ENCODE data around the gene CAPN2.
"Not testable (repeated sequence)": the region's sequence is repeated elsewhere in the genome, so short reads cannot be mapped to it uniquely, and the experiment has no call there.

The CAPN2 gene

DNA sequence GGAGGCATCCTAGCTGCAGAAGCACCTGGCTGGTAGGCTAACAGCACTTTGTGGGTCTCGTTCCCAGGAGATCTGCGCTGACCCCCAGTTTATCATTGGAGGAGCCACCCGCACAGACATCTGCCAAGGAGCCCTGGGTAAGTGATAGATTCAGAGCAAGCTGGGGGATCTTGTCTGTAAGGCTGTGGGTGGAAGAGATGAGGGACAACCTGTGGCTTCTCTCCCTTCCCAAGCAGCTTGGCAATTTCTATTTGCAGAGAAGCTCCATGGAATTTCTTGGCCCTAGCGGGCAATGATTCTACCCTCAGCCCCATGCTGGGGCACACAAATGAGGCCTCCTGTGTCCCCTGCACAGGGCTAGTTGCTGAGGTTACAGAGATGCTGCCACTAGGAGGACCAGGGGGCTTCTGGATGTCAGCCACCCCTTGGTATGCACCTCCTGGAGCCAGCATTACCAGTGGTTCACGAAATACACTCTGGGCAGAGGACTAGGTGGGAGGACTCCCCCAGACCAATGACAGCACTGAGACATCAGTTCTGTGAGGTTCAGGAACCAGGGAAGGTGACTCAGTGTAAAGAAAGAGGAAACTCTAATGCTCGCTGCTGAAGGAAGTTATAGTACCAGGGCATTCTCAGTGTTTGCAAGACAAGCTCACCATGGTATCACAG is 5.5 kb downstream of the CAPN2 start:
- no peak for DNase-seq

DNA sequence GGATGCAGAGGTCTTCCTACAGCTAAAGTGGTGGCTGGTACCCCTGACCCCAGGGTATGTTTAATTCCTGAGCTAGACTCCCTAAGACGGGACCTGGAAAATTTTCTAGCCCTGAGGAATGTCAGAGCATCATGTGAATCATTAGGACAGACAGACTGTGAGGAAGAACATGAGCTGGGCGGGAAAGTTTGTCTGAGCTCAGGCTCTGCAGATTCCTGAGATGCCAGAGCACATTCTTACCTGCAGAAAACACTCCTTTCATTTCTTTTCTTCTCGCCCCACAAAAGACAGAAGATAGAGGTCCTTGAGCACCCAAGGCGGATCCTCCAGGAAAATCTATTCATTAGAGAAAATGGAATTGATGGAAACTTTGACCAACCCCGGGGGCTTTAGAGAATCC is 6.5 kb downstream of the CAPN2 start:
- DNase-seq, result no peak

DNA sequence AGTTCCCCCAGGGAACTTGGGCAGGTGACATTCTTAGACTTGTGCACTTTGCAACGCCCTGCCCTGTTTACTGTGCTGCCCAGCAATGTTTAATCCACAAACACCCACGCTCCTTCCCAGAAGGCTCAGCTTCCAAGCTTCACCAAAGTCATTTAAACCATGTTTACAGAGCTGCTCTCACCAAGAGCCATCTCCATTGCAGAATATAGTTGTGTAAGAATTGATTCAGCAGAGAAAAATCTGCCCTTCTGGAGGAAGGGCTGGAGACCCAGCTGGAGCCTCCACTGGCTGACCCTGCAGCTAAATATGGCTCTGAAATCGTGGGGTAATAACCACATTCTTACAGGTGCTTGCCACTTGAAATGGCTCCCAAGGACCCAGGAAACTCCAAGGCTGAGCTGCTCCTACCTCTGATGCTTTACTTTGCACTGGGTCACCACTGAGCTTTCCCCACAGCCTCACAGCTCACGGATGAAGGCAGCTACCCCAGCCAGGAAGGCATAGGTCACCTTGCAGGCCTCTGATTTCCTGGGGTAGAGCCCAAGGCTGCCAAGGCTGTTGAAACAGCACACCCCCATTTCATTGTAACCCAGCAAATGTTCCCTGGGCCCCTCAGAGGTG is 8.7 kb downstream of the CAPN2 start:
- no peak for DNase-seq

DNA sequence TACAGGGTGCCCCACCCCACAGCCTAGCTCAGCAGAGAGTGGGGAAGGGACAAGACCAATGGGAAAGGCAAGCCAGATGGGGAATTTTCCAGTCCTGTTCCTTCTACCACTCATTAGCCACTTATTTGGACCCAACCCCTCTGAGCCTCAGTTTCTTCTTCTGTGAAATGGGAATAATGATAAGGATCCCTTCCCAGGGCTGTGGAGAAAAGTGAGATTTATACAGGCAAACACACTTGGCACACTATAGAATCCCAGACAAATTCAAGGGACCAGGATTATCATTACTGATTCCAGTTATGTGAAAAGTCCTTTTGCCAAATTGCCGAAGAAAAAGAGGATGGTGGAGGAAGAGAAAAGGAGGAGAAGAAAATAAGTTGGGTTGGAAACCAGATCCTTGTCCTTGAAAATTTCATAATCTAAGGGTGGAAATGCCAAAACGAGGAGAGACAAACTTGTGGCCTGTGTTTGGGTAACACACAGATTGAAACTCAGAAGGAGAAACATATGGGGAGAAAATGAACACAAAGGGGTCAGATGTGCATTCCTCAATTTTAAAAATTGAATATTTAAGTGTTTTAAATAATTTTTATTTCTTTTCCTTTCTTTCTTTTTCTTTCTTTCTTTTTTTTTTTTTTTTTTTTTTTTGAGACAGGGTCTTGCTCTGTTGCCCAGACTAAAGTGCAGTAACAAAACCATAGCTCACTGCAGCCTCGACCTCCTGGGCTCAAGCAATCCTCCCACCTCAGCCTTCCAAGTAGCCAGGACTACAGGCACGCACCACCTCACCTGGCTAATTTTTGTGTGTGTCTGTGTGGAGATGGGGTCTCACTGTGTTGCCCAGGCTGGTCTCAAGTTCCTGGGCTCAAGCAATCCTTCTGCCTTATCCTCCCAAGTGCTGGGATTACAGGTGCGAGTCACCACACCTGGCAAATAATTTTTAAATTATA is 9.6 kb downstream of the CAPN2 start:
- DNase-seq, result no peak

DNA sequence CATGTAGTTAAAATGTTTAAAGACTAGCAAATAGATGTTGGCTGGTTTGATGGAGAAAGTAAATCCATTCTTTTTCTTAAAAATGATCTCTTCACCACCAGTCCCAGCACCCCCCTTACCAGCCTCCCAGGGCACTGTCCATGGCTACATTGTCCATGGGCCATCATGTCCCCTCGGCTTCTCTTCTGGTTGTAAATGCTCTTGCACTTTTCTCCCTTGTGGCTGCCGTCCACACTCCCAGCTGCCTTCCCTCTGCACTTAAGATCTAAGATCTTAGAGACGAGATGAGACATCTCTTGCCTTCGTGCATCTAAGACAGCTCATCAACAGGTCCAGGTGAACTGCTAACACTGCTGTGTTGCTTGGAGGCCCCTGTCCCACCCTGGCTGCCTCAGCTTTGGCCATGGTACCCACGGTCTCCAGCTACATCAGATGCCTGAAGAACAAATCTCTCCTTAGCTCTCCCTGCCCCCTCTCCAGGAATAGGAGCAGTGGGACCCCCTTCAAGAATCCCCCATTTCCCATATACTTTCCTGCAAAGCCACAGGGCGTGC is 11.1 kb downstream of the CAPN2 start:
- DNase-seq, result no peak

DNA sequence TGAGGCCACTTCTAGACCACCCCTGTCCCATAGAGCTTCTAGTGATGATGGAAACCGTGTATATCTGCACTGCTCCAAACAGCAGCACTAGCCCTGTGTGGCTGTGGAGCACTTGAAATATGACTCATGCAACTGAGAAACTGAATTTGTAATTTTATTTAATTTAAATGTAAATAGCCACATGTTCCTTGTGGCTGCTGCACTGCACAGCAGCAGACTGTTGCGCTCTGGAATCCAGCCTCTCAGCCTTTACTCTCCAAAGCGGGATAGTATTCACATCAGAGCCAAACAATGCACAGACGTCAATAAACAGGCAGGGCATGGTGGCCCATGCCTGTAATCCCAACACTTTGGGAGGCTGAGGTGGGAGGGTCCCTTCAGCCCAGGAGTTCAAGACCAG is 12.0 kb downstream of the CAPN2 start:
- no peak for DNase-seq

DNA sequence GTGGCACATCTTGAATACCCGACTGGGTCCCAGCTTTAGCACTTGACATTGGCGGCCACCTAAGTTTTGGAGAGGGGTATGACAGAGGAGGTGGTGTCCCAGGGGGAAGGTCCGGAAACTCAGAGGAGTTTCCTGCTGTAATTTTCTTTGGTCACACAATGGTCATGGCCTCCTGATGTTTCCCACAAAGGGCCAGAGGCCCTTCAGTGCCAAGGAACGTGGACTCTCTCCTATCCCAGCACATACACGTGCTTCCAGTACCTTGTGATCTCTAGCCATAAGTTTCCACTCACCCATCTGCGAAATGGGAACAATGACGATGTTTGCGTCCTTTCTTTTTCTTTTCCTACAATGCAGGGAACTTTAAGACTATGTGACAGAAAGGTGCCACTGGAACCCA is 13.2 kb downstream of the CAPN2 start:
- no peak for DNase-seq

DNA sequence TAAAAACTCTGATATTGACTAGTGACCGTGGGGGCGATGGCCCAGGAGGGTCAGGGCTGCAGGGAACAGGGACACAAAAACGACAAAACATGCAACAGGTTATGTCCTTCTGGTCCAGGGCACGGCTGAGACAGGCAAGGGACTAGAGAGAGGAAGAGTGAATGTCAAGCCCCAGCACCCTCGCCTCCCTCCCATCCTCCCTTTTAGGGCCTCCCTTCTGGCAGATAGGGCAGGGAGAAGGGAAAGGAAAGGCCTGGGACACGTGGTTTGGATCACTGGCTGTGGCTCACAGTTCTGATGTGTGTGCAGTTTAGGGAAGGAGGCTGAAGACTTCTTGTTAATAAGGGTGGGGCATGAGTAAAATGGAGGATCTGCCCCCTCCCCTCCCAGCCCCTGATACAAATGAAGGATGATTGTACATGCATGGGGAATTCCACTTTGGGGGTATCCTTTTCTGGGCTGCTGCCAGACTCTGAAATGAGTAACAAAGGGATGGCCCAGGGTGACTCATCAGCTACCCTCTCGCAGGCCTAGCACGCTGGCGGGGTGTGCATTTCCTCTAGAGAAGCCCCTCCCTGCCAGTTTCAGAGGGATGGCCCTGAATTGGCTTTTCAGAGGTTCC is 14.2 kb downstream of the CAPN2 start:
- no peak for DNase-seq

DNA sequence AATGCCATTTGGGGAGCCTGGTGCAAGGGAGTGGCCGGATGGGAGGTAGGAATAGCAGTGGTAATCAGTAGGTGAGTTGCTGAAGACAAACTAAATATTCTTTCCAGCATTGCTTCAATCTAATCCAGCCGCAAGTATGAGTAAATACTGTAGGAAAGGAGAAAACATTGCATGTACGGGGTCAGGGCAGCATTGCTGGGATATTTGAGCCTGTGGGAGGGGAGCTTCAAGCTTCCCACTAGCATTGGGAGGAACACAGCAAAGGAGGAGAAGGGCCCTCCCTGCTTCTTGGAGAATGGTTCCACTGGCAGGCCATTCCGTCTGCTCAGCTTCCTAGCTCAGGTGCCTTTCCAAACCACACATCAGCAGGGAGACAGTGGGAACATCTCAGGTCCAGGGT is 15.2 kb downstream of the CAPN2 start:
- no peak for DNase-seq

DNA sequence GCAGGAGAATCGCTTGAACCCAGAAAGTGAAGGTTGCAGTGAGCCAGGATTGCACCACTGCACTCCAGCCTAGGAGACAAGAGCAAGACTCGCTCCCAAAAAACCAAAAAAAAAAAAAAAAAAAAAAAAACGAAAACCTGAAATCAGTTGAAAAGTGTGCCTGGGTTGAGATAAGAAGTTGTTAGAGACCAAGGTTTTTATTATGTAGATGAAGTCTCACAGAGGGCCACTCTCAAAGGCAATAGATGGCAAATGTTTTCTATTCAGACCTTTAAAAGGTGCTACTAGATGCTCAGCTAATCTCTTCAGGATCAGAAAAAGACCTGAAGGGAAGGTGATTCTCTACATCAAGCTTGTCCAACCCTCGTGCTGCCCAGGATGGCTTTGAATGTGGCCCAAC is 17.6 kb downstream of the CAPN2 start:
- no peak for DNase-seq

DNA sequence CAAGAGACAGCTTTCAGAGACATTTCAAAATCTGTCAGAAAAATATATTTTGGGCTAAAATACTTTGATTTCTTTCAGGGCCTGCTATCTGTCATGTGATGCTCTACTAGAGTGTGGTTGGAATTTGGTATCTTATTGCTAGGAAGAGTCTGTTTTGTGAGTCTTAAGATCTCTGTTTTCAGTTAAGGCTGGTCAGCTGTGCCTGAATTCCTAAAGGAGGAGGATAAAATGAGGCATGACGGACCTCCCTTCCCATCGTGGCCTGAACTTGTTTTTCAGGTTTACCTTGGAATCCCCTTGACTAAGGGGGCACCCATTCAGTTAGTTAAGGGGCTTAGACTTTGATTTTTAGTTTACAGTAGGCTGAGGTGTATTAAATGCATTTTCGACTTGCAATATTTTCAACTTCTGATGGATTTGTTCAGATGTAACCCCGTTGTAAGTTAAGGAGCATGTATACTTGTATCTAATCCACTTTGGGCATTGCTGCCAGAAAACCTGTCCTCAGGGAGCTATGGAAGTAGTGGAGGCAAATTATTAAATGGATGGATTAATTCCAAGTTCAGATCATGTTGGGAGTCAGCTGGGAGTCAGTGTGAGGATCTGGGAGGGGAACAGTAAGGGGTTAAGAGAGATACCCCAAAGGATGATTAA is 18.3 kb downstream of the CAPN2 start:
- no peak for DNase-seq

DNA sequence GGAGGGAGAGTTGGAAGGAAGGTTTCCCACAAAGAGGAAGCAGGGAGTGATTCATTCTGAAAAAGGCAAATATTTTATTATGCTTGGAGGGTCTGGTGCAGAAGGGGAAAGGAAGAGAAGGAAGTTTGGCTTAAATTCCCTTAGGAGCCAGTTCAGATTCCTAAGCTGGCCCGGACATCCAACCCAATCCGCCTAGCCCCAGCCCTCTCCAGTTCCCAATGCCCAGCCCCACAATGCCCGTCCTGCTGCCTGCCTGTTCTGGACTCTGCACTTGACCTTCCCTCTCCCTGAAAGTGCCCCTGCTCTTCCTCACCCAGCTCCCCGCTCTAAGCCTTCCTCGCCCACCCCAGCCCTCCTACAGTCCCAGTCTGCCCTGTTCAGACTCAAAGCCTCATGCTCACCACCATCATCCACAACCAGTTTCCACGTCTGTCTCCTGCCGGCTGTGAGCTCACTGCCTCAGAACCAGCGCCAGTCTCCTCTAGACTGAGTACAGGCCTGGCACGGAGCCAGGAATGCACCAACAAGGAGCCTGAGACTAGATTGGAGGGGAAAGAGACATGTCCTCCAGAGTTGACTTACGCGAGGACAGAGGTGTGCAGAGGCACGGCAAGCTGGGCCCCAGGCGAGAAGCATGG is 18.9 kb downstream of the CAPN2 start:
- DNase-seq, result no peak

DNA sequence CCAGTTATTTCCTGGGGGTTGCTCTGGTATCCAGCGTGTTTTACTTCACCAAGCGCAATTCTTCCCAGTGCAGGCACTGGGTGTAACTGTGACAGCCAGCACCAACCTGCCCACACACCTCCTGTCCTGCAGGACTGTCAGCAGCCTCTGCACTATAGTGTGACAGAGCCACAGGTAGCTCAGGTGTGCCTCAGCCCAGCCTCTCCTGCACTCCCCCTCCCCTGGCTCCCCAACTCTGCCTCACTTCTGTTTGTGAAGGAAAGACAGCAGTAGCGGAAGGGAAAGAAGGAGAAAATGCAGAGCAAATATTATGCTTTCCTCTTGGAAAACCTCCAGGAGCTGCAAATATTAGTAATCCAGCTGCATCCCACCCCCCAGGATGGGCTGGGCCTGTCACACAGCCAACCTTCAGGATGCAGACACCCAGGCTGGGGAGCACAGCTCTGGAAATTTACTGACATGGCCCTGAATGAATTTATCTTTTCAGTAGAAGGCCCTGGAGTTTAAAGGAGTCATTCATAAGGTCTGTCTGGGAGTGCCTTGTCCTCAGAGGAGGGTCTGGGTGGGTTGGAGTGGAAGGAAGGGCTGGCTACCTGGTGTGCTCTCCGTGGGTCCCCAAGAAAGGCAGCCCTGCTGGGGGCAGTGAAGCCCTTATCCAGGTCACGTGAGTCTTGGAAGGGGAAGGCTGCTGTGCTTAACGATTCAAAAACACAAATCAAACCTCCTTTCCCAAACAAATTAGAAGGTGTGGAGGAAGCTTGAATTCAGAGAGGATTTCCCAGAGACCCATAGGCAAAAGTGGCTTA is 20.9 kb downstream of the CAPN2 start:
- DNase-seq, result peak; percentile 20

DNA sequence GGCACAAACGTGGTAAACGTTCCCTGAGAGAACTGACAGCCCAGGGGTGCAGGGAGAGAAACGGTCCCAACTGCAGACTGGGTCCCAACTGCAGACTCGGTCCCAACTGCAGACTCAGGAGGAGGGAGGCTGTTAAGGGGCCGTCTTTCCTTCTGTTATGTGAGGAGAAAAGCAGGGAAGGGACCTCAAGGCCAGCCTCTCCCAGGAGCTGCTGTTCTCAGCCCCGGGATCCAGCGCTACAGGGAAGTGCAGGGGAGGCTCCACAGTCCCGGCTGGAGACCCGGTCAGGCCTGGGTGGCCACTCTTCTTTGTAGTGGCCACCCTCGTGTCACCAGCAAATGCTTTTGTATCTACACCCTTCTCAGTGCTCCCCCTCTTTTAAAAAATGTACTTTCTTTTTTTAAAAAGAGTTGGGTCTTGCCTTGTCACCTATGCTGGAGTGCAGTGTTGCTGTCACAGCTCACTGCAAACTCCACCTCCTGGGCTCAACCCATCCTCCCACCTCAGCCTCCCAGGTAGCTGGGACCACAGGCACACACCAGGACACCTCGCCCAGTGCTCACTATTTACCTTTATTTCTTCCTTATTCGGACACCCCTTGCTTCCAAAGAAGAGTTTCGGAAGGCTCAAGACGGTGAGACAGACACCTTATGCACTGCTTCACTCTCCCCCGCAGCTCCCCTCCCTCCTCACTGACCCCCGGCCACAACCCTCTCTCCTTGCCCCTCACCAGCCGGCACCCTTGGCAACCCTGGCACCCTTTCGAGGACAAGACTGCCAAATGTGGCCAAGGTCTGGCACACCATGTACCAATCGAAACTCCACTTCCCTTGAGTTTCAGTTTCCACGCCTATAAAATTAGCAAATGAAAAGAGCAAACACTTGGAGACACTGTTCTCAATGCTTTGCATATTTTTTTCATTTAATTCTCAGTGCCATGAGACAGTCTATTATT is 21.8 kb downstream of the CAPN2 start:
- no peak for DNase-seq

DNA sequence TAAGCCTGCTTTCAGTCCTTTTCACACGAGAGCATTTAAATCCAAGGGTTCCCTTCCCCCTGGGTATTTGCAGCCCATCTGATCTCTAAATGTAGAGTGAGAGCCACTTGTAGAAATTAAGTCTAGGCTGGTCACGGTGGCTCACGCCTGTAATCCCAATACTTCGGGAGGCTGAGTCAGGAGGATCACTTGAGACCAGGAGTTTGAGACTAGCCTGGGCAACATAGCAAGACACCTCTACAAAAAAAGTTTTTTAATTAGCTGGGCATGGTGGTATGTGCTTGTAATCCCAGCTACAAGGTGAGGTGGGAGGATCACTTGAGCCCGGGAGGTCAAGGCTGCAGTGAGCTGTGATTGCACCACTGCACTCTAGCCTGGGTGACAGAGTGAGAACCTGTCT is 24.3 kb downstream of the CAPN2 start:
- DNase-seq, result not testable (repeated sequence)

DNA sequence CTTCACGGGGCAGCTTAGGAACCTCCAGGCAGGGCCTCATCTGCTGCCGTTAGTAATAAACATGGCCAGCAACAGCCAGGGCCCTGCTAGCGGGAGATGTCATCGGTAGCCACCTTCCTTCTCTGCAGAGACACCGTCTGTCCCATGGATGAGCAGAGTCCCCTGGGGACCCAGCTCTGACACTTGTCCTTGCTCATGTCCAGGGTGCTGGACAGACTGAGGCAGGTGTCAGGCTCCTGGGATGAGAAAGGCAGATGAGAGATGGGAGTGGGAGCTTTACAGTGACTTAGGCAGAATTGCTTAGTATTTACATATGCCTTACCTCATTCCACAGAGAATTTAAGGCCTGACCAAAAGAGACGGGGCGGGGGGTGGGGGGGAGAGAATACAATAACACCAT is 25.0 kb downstream of the CAPN2 start:
- no peak for DNase-seq

DNA sequence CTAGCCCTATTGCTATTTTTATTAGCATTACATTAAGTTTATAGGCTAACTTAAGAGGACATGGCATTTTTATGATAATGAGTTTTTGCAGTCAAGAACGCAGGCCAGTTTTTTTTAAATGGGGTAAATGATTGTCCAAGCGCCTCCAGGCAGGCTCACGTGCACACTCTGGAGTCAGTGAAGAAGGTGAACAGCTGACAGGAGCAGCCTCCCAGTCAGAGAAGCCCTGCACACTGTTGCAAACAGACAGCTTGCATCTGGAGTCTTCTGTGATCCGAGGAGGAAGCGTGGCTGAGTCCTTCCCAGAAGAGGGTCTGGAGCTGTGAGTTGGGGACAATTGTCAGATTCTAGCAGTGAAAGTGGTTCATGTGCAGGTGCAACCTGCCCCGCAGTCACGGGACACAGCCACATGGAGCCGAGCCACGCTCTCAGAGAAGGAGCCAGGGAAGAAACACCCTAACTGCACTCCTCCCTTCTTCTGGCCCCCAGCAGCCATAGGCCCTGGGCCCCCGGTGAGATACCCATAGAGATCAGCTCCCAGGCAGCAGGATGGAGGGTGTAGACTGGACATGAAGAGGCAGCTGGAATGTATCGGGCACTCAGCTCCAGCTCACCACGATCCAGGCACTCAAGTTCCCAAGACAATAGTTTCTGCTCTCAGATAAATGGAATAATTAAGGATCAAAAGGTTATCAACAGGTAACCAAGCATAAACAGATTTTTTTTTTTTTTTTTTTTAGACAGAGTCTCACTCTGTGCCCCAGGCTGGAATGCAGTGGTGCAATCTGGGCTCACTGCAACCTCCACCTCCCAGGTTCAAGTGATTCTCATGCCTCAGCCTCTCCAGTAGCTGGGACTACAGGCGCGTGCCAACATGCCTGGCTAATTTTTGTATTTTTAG is 26.4 kb downstream of the CAPN2 start:
- no peak for DNase-seq

DNA sequence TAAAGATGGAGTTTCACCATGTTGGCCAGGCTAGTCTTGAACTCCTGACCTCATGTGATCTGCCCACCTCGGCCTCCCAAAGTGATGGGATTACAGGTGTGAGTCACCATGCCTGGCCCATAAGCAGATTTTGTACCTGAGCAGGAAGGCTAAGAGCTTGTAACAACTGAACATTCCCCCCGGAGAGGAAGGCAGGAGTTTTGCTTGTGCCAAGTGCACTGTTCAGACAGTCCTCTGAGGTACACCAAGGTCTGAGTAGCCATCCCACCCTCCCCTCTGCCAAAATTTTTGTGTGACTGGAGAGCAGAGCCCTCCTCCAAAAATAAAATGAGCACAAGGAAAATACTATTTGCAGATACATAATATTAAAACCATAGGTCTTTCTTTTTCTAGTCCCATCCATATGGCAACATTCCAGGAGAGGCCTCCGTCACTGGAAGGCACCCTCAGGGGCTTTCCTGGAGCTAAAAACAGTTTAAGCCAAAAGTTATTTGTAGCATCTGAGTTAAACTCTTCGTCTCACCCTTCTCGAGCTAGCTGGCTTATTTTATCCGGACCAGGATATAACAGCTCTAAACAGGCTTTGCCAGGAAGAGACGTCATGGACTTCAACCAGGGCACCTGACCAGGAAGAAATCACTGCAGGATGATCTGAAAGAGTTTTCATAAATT is 27.2 kb downstream of the CAPN2 start:
- no peak for DNase-seq
